ENCODE results near the gene NUDT1. TPM values are rescaled to one million over a fixed set of nuclear protein-coding genes. Genes with fewer than 3 reads are reported as not detected.

Gene NUDT1
- total RNA-seq, 1 experiment from 2014 or later: 100 TPM

DNA sequence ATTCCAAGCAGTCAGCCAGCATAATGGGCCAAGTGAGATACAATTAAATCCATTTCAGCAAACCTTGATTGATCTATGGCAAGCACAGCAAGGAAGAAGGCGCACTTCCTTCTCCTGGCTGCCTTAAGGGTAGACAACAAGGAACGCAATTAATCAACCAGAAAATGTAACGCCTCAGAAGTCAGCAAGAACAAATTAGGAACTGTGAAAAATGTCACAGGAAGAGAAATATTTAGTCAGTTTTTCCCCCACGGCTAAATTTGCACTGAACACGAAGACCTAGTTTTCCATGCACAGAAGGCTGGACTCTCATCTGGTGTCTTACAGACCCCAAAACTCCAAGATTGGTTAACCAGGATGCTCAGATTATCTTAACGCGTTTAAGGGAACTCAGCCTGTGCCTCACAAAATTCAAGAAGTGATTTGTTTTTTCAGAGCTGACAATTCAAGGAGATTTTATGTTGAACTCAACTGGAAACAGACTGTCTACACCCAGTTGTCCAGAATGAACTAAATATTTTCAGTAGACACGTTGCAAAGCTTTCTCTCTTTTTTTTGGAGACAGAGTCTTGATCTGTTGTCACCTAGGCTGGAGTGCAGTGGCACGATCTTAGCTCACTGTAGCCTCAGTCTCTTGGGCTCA, 58.0 kb downstream of the NUDT1 start:
- H3K27ac Mint-ChIP-seq: peak overlapping the region; percentile 91
- H3K9me3 Mint-ChIP-seq: peaks cover 14% of the 10 kb centered on the region
- no peak for DNase-seq (ENCODE audit: low spot score)
- H3K27me3 Mint-ChIP-seq (ENCODE audit: low read depth): no peaks in the 10 kb centered on the region; the same call in 1 of the 2 replicates
- H3K36me3 Mint-ChIP-seq: peaks cover 26% of the 10 kb centered on the region
- ChIA-PET POLR2A (interaction anchor here (1.4 kb wide), 1 partner anchor 10 kb away, joined by 3 read pairs; no protein-coding TSS in a partner anchor), CTCF (interaction anchor here (1.6 kb wide), 1 partner anchor 21 kb away, joined by 6 read pairs; no protein-coding TSS in a partner anchor)
- no peak for ATAC-seq
- no peak for TF ChIP-seq ZNF317 (CRISPR knock-in tag; IDR thresholded peaks at IDR 0.05; ENCODE audit: borderline replicate concordance, low read depth)
- TF ChIP-seq ESRRA (CRISPR knock-in tag; IDR thresholded peaks at IDR 0.05; ENCODE audit: borderline replicate concordance): no peak
- no peak for TF ChIP-seq ZNF396 (CRISPR knock-in tag; IDR thresholded peaks at IDR 0.05; ENCODE audit: borderline replicate concordance)
- TF ChIP-seq FOXJ3 (CRISPR knock-in tag; IDR thresholded peaks at IDR 0.05; ENCODE audit: borderline replicate concordance): no peak
- TF ChIP-seq, protein P1, sequence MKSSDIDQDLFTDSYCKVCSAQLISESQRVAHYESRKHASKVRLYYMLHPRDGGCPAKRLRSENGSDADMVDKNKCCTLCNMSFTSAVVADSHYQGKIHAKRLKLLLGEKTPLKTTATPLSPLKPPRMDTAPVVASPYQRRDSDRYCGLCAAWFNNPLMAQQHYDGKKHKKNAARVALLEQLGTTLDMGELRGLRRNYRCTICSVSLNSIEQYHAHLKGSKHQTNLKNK (CRISPR knock-in tag; IDR thresholded peaks at IDR 0.05): no peak
- TF ChIP-seq, protein P2, sequence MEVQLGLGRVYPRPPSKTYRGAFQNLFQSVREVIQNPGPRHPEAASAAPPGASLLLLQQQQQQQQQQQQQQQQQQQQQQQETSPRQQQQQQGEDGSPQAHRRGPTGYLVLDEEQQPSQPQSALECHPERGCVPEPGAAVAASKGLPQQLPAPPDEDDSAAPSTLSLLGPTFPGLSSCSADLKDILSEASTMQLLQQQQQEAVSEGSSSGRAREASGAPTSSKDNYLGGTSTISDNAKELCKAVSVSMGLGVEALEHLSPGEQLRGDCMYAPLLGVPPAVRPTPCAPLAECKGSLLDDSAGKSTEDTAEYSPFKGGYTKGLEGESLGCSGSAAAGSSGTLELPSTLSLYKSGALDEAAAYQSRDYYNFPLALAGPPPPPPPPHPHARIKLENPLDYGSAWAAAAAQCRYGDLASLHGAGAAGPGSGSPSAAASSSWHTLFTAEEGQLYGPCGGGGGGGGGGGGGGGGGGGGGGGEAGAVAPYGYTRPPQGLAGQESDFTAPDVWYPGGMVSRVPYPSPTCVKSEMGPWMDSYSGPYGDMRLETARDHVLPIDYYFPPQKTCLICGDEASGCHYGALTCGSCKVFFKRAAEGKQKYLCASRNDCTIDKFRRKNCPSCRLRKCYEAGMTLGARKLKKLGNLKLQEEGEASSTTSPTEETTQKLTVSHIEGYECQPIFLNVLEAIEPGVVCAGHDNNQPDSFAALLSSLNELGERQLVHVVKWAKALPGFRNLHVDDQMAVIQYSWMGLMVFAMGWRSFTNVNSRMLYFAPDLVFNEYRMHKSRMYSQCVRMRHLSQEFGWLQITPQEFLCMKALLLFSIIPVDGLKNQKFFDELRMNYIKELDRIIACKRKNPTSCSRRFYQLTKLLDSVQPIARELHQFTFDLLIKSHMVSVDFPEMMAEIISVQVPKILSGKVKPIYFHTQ (CRISPR knock-in tag; IDR thresholded peaks at IDR 0.05): no peak
- no peak for TF ChIP-seq ZNF121 (CRISPR knock-in tag; IDR thresholded peaks at IDR 0.05)
- TF ChIP-seq, protein P3, sequence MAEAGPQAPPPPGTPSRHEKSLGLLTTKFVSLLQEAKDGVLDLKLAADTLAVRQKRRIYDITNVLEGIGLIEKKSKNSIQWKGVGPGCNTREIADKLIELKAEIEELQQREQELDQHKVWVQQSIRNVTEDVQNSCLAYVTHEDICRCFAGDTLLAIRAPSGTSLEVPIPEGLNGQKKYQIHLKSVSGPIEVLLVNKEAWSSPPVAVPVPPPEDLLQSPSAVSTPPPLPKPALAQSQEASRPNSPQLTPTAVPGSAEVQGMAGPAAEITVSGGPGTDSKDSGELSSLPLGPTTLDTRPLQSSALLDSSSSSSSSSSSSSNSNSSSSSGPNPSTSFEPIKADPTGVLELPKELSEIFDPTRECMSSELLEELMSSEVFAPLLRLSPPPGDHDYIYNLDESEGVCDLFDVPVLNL (CRISPR knock-in tag; IDR thresholded peaks at IDR 0.05; ENCODE audit: borderline replicate concordance, low read depth): no peak
- no peak for TF ChIP-seq HMGA2 (CRISPR knock-in tag; IDR thresholded peaks at IDR 0.05)
- TF ChIP-seq MYBL2 (CRISPR knock-in tag; IDR thresholded peaks at IDR 0.05): no peak
- TF ChIP-seq USF2 (CRISPR knock-in tag; IDR thresholded peaks at IDR 0.05): no peak
- TF ChIP-seq, protein P4, sequence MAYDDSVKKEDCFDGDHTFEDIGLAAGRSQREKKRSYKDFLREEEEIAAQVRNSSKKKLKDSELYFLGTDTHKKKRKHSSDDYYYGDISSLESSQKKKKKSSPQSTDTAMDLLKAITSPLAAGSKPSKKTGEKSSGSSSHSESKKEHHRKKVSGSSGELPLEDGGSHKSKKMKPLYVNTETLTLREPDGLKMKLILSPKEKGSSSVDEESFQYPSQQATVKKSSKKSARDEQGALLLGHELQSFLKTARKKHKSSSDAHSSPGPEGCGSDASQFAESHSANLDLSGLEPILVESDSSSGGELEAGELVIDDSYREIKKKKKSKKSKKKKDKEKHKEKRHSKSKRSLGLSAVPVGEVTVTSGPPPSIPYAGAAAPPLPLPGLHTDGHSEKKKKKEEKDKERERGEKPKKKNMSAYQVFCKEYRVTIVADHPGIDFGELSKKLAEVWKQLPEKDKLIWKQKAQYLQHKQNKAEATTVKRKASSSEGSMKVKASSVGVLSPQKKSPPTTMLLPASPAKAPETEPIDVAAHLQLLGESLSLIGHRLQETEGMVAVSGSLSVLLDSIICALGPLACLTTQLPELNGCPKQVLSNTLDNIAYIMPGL (CRISPR knock-in tag; IDR thresholded peaks at IDR 0.05): no peak
- TF ChIP-seq, protein P5, sequence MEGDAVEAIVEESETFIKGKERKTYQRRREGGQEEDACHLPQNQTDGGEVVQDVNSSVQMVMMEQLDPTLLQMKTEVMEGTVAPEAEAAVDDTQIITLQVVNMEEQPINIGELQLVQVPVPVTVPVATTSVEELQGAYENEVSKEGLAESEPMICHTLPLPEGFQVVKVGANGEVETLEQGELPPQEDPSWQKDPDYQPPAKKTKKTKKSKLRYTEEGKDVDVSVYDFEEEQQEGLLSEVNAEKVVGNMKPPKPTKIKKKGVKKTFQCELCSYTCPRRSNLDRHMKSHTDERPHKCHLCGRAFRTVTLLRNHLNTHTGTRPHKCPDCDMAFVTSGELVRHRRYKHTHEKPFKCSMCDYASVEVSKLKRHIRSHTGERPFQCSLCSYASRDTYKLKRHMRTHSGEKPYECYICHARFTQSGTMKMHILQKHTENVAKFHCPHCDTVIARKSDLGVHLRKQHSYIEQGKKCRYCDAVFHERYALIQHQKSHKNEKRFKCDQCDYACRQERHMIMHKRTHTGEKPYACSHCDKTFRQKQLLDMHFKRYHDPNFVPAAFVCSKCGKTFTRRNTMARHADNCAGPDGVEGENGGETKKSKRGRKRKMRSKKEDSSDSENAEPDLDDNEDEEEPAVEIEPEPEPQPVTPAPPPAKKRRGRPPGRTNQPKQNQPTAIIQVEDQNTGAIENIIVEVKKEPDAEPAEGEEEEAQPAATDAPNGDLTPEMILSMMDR (IDR thresholded peaks at IDR 0.05): no peak
- no peak for TF ChIP-seq ARID4B (CRISPR knock-in tag; IDR thresholded peaks at IDR 0.05; ENCODE audit: borderline replicate concordance)
- TF ChIP-seq NR2C2 (CRISPR knock-in tag; IDR thresholded peaks at IDR 0.05): no peak
- no peak for TF ChIP-seq STAT6 (CRISPR knock-in tag; conservative IDR thresholded peaks at IDR 0.05; ENCODE audit: low read depth)
- no peak for TF ChIP-seq NFE2L1 (CRISPR knock-in tag; IDR thresholded peaks at IDR 0.05)
- no peak overlapping the region for H3K4me3 Mint-ChIP-seq
- H3K4me1 Mint-ChIP-seq: peaks cover 40% of the 10 kb centered on the region
